ES-I3 (cell line): ENCODE measurements around the gene CISD1.

ENCODE experiments used
- H3K36me3 ChIP-seq: 2 replicates; pipeline ENCODE4 v1.6.1; 2013; ENCODE audit warnings: mild to moderate bottlenecking, low read length, control low read depth, moderate library complexity; ENCODE audit not compliant: insufficient read depth
- H3K4me1 ChIP-seq: 2 replicates; pipeline ENCODE4 v1.6.1; 2013; ENCODE audit warnings: mild to moderate bottlenecking, control low read depth, low read length; ENCODE audit not compliant: insufficient read depth
- H3K9ac ChIP-seq: 2 replicates; pipeline ENCODE4 v1.6.1; 2013; ENCODE audit warnings: low read depth, mild to moderate bottlenecking, low read length, moderate library complexity
- H3K9me3 ChIP-seq: 2 replicates; pipeline ENCODE4 v1.6.1; 2013; ENCODE audit warnings: mild to moderate bottlenecking, low read length, moderate library complexity; ENCODE audit not compliant: control insufficient read depth, insufficient read depth

The CISD1 gene

DNA sequence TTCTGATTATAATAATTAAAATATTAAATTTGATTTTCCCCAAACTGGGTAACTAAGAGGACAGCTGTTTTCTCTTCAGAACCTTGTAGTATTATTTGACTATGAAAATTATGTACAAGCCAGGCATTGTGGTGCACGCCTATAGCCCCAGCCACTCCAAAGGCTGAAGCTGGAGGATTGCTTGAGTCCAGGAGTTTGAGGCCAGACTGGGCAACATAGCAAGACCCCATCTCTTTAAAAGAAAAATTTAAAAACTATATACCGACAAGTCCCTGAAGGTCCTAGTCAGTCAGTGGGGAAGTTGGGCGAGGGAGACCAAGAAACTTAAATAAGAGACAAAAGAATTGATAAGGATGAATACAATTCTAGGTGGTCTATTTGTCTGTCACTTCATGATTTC is 38.7 kb downstream of the CISD1 start:
- Histone ChIP-seq H3K4me1 (no peaks in the 10 kb centered on the region), H3K9me3 (no peaks in the 10 kb centered on the region), H3K9ac (no peak overlapping the region), H3K36me3 (no peaks in the 10 kb centered on the region)

DNA sequence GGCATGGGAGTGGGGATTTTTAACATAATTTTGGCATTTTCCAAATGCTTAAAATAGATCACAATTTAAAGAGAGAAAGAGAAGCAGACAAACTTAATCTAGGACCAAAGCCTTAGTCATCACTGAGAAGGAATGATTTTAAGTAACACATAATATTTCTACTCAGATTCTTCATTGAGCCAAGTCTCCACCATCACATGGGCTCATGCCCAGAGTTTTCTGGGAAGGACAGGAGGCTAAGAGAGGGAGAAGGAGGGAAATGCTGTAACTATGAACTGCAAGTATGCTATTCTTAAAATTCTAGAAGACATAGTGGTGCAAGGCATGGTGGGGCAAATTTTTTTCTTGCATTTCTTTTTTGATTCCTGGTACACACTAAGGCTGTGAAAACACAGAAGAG is 42.1 kb downstream of the CISD1 start:
- Histone ChIP-seq H3K9me3 (no peaks in the 10 kb centered on the region), H3K36me3 (no peaks in the 10 kb centered on the region), H3K9ac (no peak overlapping the region), H3K4me1 (no peaks in the 10 kb centered on the region)

DNA sequence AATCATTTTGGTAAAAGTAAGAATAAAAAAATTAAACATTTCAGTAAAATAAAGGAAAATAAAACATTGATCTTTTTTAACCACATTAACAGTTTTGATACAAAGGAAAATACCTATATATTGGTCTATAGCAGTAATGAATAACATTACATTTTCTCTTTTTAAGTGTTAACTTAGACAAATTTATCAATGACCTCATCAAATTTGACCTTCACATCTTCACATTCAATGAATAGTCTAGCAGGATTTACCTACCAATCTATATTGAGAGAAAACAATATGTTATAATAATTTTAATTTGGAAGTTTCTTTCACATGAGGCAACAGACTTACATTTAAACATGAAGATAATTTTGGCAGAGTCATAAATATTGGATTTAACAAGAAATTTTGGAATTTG is 47.9 kb downstream of the CISD1 start:
- Histone ChIP-seq H3K36me3 (no peaks in the 10 kb centered on the region), H3K9me3 (no peaks in the 10 kb centered on the region), H3K4me1 (no peaks in the 10 kb centered on the region), H3K9ac (no peak overlapping the region)

DNA sequence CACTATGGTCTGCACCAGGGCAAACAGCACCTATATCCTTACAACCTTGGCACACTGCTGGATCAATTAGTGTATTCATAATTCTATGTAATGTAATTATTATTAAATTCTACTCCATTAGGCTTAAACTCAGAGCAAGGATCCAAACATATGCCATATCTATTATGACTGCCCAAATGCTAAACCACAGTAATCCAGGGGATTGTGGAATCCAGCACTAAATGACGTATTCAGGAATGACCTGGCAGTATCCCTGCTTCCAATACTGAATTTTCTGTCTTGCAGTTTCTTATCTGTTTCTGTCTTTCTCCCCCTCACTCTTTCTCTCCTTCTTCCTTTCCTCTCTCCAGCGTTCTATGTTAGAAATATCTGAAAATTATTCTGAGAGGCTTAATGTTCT is 49.4 kb downstream of the CISD1 start:
- H3K36me3 ChIP-seq, result no peaks in the 10 kb centered on the region
- no peaks in the 10 kb centered on the region for H3K9me3 ChIP-seq
- H3K4me1 ChIP-seq, result no peaks in the 10 kb centered on the region
- no peak overlapping the region for H3K9ac ChIP-seq

DNA sequence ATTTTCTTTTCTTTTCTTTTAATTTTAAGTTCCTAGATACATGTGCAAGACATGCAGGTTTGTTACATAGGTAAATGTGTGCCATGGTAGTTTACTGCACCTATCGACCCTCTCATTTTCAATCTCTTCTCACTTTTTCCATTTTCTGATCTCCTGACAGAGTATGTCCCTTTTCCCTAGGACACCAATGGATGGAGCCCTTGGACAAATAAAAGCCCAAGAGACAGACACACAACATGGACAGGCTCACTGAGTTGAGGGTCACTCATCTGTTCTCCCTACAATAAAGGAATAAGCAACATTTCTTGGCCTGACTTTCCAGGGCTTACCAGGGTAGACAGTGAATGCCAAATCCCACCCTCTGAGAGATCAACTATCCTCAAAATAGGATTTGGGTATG is 50.6 kb downstream of the CISD1 start:
- no peak overlapping the region for H3K9ac ChIP-seq
- no peaks in the 10 kb centered on the region for H3K9me3 ChIP-seq
- H3K36me3 ChIP-seq, result no peaks in the 10 kb centered on the region
- no peaks in the 10 kb centered on the region for H3K4me1 ChIP-seq

DNA sequence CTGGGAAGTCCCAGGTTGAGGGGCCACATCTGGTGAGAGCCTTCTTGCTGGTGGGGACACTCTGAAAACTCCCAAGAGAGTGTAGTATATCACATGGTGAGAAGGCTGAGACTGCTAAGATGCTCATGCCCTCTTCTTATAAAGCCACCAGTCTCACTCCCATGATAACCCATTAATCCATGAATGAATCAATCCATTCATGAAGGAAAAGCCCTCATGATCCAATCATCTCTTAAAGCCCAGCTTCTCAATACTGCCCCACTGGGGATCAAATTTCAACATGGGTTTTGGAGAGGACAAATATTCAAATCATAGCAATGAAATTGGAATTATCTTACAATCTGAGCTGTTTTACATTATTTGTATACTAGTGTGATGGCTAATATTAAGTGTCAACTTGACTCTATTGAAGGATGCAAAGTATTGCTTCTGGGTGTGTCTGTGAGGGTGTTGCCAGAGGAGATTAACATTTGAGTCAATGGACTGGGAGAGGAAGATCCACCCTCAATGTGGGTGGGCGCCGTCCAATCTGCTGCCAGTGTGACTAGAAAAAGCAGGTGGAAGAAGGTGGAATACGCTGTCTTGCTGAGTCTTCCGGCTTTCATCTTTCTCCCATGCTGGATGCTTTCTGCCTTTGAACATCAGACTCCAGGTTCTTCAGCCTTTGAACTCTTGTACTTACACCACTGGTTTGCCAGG is 51.5 kb downstream of the CISD1 start:
- Histone ChIP-seq H3K9ac (no peak overlapping the region), H3K4me1 (no peaks in the 10 kb centered on the region), H3K9me3 (no peaks in the 10 kb centered on the region), H3K36me3 (no peaks in the 10 kb centered on the region)

DNA sequence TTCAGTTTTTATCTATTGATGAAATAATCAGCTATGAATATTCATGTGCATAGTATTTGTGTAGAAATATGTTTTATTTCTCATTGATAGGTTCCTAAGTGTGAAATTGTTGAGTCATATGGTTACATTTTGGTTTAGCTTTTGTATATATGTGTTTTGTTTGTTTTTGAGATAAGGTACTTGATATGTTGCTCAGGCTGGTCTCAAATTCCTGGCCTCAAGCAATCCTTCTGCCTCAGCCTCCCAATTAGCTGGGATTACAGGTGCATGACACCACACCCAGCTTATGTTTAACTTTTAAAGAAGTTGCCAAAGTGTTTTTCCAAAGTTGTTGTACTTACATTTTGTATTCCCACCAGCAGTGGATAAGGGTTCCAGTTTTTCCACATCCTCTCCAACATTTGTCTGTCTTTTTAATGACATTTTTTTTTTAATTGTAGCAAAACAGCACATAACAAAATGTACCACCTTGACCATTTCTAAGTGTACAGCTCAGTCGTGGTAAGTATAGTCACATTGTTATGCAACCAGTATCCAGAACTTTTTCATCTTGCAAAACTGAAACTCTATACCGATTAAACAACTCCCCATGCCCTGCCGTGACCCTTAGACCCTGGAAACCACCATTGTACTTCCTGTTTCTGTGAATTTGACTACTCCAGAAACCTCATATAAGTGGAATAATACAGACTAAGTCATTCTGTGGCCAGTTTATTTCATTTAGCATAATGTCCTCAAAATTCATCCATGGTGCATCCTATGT is 53.3 kb downstream of the CISD1 start:
- Histone ChIP-seq H3K4me1 (no peaks in the 10 kb centered on the region), H3K36me3 (no peaks in the 10 kb centered on the region), H3K9me3 (no peaks in the 10 kb centered on the region), H3K9ac (no peak overlapping the region)

DNA sequence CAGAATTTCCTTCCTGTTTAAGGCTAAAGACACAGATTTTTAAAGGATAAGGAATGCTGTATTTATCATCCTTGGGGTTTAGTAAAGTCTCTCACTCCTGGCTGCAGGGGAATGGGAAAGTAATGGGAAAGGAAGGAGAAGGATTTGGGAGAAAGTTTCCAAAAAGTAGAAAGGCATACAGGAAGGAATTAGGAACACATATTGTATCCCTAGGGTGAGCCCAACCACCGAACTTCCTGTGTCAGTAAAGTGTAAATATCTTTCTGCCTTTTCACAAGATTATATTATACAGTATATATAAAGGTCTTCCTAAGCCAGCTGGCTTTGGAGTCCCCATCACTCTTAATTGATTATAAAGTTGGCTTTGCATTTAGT is 53.9 kb downstream of the CISD1 start:
- H3K9me3 ChIP-seq, result no peaks in the 10 kb centered on the region
- H3K4me1 ChIP-seq, result no peaks in the 10 kb centered on the region
- H3K9ac ChIP-seq, result no peak overlapping the region
- no peaks in the 10 kb centered on the region for H3K36me3 ChIP-seq

DNA sequence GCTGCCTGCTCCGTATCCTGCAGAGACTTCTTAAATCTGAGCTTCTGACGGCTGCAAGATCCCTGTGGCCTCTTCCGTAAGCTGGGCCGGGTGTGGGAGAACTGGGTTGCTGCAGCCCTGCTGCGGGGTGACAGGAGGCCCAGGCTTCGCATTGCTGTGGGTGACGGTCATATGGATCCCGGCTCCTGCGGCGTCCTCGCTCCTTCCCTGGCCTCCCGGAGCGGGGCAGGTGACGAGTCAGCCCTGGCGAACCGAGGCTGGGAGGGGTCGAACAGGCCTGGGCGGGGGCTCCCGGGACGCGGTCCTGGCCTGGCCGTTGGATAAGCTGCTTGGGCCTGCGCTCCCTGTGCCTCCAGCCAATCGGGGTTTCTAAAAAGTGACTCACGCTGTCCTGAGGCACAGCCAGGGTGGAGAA is 58.0 kb downstream of the CISD1 start:
- no peaks in the 10 kb centered on the region for H3K4me1 ChIP-seq
- H3K9me3 ChIP-seq, result no peaks in the 10 kb centered on the region
- H3K36me3 ChIP-seq, result no peaks in the 10 kb centered on the region
- H3K9ac ChIP-seq, result peak overlapping the region; percentile 42; the same call in 1 of the 2 replicates

DNA sequence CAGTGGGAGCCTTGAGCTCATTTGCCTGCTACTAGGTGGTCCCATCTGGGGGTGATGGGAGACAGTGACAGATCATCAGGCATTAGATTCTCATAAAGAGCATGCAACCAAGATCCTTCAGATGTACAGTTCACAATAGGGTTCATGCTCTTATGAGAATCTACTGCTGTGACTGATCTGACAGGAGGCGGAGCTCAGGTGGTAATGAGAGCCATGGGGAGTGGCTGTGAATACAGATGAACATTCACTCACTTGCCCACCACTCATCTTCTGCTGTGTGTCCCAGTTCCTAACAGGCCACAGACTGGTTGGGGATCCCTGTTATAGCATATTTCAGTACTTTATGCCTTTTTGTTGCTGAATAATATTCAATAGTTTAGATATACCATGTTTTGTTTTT is 59.3 kb downstream of the CISD1 start:
- H3K9me3 ChIP-seq, result no peaks in the 10 kb centered on the region
- no peaks in the 10 kb centered on the region for H3K36me3 ChIP-seq
- no peaks in the 10 kb centered on the region for H3K4me1 ChIP-seq
- H3K9ac ChIP-seq, result no peak overlapping the region

DNA sequence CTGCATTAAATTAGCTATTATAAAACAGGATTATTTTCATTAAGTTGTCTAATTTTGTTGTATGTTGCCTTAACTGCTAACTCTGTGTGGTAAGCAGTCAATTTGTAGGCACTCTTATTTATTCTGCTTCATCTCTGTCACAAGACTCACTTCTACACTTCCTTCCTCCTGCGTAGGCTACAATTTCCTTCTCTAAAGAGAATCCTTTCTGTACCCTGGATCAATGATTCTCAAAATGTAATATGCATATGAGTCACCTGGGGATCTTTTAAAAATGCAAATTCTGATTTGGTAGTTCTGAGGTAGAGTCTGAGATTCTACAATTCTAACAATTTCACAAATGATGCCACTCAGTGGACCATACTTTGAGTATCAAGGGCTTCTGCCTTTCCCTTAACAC is 61.5 kb downstream of the CISD1 start:
- H3K9me3 ChIP-seq, result no peaks in the 10 kb centered on the region
- H3K4me1 ChIP-seq, result no peaks in the 10 kb centered on the region
- H3K36me3 ChIP-seq, result no peaks in the 10 kb centered on the region
- no peak overlapping the region for H3K9ac ChIP-seq

DNA sequence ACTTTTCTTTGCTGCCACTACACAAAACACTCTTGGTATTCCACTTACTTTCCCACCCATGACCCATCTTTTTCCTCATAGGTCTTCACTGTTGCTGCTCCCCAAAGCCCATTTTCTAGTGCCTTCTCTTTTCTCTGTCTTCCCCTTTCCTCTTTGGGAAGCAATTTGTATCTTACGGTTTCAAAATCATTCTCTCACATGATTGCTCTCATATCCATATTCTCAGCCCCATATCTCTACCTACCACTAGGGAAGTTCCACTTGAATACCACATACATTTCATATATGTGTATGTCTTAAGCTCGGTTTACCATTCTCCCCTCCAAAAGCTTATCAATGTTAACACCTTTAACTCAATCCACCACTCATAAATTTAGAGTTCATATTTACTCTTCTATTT is 62.7 kb downstream of the CISD1 start:
- Histone ChIP-seq H3K9me3 (no peaks in the 10 kb centered on the region), H3K9ac (no peak overlapping the region), H3K4me1 (no peaks in the 10 kb centered on the region), H3K36me3 (no peaks in the 10 kb centered on the region)

DNA sequence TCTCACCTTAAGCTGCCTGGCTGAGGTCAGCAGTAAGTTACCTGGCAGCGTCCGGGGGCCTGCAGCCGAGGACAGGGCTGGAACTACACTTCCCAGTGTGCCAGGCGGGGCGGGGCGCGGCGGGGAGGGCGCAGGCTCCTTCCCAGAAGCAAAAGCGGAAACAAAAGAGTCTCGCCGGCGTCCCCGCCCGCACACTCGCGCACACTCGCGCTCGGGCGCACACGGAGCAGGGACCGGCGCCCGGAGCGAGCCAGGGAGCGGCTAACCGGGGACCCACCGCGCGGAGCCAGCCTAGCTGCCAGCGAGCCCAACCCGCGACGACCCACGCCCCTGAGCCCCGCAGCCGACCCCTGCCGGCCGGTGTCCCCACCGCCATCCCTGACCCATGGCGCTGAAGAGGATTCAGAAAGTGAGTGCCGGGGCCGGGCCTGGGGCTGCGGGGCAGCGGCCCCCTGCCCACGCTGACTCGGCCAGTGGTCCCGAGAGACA is 65.9 kb downstream of the CISD1 start, which contains the start of gene UBE2D1:
TSS of gene UBE2D1 (plus strand) at position 190 of the 489 bp plus-strand sequence. CDS start at position 386, 196 bp downstream.
- H3K9me3 ChIP-seq, result no peaks in the 10 kb centered on the region
- peak within 1 kb of the TSS; percentile 84 for H3K9ac ChIP-seq
- H3K36me3 ChIP-seq, result no peaks in the 10 kb centered on the region; the same call in 1 of the 2 replicates
- H3K4me1 ChIP-seq, result no peaks in the 10 kb centered on the region

DNA sequence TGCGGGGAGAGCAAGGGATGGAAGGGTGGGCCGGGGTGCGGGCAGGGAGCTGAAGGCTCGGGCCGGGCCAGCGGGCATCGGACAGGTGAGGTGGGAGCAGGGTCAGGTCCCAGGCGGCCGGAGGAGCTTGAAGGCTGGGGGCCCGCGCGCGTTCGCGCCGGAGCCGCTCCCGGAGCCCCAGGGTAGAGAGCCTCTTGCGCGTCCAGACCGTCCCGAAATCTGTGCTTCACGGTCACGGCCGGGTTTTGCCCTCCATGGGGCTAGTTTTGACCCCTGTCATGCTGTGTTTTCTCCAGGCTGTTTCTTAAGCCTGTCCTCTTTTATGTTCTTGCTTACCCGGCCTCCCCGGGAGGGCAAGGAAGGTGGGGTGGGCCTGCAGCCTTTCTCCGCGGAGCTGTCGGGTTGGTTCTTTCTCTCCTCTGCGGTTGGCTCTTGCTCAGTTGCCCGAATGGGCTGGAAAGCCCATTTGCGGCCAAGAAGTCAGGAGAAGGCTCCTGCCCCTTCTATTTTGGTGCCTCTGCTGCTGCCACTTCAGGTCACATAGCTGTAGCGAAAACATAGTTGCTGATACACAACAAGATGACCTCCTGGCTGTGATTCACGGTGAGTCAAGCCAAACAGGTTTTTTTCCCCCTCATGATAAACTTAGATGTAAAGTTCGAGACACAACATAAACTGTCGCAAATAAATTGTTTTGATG is 66.5 kb downstream of the CISD1 start:
- Histone ChIP-seq H3K9me3 (no peaks in the 10 kb centered on the region), H3K36me3 (no peaks in the 10 kb centered on the region; the same call in 1 of the 2 replicates), H3K9ac (peak overlapping the region; percentile 84), H3K4me1 (no peaks in the 10 kb centered on the region)
